NCI-H2107 (cell line): Measurements from ENCODE around the gene CHD1.

Source experiments
- DNase-seq: peaks from one replicate; lab custom pipeline; 2025; lab: John Stamatoyannopoulos, UW

The CHD1 gene

DNA sequence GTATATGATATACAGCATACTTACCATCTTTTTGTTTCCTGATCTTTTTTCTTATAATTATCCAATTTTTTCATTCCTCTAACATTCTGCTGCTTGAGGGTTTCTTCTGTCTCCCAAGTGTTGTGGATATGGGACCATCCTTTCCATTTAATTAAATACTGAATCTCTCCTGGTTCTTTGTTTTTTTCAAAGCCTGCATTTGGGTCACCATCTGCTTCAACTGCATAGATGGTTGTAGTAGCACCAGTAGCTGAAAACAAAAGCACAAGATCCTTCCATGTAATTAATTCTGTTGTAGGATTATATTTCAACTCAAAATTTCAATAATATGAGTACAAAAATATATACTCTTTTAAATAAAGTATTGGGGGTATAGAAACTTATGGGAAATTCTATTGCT is 29.4 kb downstream of the CHD1 start:
- no peak for DNase-seq

GRCh38 chr5:98898743-98899142 is 30.1 kb downstream of the CHD1 start:
- no peak for DNase-seq

GRCh38 chr5:98891591-98891990 is 37.2 kb downstream of the CHD1 start:
- no peak for DNase-seq

- no peak for DNase-seq
Measured at GRCh38 chr5:98880598-98880997, 48.2 kb downstream of the CHD1 start.

GRCh38 chr5:98880151-98880550 is 48.7 kb downstream of the CHD1 start:
- no peak for DNase-seq

GRCh38 chr5:98877600-98877999 is 51.2 kb downstream of the CHD1 start:
- DNase-seq, result no peak

GRCh38 chr5:98872674-98873073 is 56.1 kb downstream of the CHD1 start:
- no peak for DNase-seq

DNA sequence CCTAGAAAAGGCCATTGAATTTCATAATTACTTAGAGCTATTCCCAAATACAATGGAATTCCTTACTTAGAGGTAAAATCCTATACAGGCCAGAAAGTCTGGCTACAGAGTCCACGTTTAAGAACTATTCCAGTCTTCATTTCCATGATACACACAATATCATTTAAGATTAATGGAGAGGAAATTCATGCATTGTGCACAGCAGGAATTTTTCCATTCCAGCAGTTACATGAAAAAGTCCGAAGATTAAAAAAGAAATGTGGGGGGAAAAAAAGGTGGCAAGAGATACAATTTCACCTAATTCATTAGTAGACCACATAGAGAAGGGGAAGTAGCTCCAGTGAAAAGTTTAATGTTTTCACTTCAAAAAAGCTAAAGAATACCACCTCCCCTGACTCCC is 63.1 kb downstream of the CHD1 start:
- DNase-seq, result no peak

GRCh38 chr5:98847054-98847453 is 81.8 kb downstream of the CHD1 start:
- no peak for DNase-seq

GRCh38 chr5:98846520-98846919 is 82.3 kb downstream of the CHD1 start:
- no peak for DNase-seq

GRCh38 chr5:98845878-98846277 is 82.9 kb downstream of the CHD1 start:
- no peak for DNase-seq

GRCh38 chr5:98844865-98845264 is 83.9 kb downstream of the CHD1 start:
- DNase-seq, result no peak

GRCh38 chr5:98843481-98843880 is 85.3 kb downstream of the CHD1 start:
- no peak for DNase-seq

GRCh38 chr5:98840946-98841345 is 87.9 kb downstream of the CHD1 start:
- DNase-seq, result no peak

- DNase-seq, result no peak
Measured at GRCh38 chr5:98839469-98840383, 89.1 kb downstream of the CHD1 start.

GRCh38 chr5:98836175-98836574 is 92.6 kb downstream of the CHD1 start:
- DNase-seq, result no peak

- no peak for DNase-seq
Measured at GRCh38 chr5:98827588-98828284, 101.1 kb downstream of the CHD1 start.

DNA sequence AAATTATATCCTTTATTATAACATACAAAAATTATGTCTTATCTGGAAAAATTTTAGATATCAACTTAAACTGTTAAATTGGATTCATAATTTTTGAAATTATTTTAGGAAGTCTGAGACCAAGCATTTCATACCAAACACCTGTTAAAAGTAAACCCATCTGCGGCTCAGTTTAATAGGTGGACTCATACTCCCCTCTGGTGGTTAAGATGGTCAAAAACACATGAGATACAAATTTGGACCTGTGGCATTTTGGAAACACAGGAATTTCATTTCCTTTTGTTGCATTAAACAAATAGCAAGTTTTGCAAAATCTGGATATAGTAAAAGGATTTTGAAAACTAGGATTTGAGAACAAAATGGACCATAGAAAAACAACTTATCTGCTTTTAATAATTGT is 101.6 kb downstream of the CHD1 start:
- DNase-seq, result no peak

GRCh38 chr5:98825582-98826375 is 103.0 kb downstream of the CHD1 start:
- DNase-seq, result no peak

DNA sequence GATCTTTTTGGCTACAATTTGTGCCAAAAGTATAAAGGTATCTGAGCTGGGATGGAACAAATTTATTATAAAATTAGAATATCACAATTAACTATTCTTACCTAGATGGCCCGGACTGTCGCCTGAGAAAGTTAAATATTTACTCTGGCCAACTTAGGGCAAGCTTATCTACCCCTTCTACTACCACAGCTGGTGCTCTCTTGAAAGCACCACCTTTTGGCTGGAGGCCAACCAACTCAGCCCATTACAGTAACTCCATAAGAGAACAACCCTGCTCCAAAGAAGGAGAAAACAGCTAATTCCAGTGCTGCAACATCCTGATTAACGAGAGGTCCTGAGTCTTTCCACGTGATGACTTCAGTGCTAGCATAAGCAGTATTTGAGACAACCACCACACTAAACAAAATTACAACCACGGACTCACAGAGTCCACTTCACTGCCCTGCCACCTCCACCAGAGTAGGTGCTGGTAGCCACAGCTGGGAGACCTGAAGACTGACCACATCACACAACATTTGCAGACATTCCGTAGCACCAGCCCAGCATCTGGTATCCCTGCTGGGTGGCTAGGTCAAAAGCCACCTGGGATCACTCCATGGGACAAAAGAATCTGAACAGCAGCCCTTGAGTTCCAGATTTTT is 112.1 kb downstream of the CHD1 start:
- DNase-seq, result no peak

DNA sequence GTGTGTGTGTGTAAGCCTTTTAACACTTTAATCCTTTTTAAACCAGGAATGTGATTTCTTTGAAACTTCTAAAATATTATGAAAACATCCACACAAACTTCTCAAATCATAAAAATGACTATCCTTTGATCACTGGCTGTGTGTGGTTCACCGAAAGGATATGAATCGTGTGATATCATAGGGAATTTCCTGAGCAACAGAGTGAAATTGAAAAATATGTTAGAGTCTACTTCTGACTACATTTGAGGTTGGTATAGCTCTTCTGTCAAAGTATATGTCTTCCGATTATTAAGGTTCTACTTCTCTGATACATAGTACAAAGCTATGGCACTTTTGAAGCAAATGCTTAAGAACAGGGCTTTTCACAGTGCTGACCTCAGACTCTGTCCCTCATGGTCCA is 115.1 kb downstream of the CHD1 start:
- no peak for DNase-seq

DNA sequence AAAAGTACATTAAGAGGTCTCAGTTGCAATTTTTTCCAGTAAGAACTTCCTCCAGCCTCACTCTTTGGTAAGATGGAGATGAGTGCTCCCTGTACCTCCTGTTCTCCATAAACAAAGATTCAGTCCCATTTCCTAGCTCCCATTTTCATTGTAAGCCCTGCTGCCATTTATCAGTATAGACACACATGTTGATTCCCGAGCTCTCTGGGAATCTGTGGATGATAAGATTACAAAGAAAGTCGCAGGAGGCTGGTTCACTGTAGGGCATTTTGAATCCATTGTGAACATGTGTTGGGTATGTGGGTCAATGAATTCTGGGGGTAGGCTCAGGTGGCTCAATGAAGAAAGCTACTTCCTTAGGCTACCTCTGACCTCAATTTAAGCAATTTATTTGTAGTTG is 118.6 kb downstream of the CHD1 start:
- DNase-seq, result no peak
